B cell (primary cell): ENCODE data around the gene FXR1. TPM values are rescaled to one million over a fixed set of nuclear protein-coding genes. Genes with fewer than 3 reads are reported as not detected.

ENCODE experiments used
- ATAC-seq: fragments of 200-7000 bp; cut with Tn5 transposase; one replicate; pipeline ENCODE4 v1.10.0; 2021; ENCODE audit warnings: low read depth, mild to moderate bottlenecking, moderate number of reproducible peaks, moderate library complexity
- CTCF ChIA-PET: fragments of 350-600 bp; sonication (Branson Sonifier 250); formaldehyde crosslinking; loops from one replicate; lab custom pipeline; 2021; ENCODE audit warnings: antibody characterized with exemption, inconsistent platforms; lab: Charles Lee
- POLR2A ChIA-PET: fragments of 350-600 bp; sonication (Branson Sonifier 250); formaldehyde crosslinking; loops from one replicate; lab custom pipeline; 2021; ENCODE audit warnings: antibody characterized with exemption; lab: Charles Lee
- DNase-seq: peaks from one replicate; pipeline ENCODE4 v3.0.0; 2013
- H2AFZ ChIP-seq: 2 replicates; pipeline ENCODE4 v1.6.1; 2012; ENCODE audit warnings: mild to moderate bottlenecking, low read depth, low read length; ENCODE audit not compliant: insufficient read depth, poor library complexity, severe bottlenecking
- H3K27ac ChIP-seq, 2 donors: 1 replicate in 1 of 2; 2 replicates in 1 of 2; pipeline ENCODE4 v1.5.1; 2012 to 2013; ENCODE audit warnings: low read length in 2 of 2, mild to moderate bottlenecking in 2 of 2, moderate library complexity in 1 of 2
- H3K27me3 ChIP-seq, 4 experiments: fragments of 200-600 bp in 1 of 4; sonication (generic) in 1 of 4; replicated peaks in 1 of 4; 1 replicate in 2 of 4; 2 replicates in 2 of 4; pipeline versions ENCODE4 v1.6.1 to v1.7.0; 2013 to 2016; ENCODE audit warnings: low read length in 3 of 4, mild to moderate bottlenecking in 2 of 4, mixed read lengths in 1 of 4, moderate library complexity in 1 of 4; ENCODE audit not compliant: insufficient read depth in 4 of 4, control insufficient read depth in 3 of 4; ENCODE audit errors: control extremely low read depth in 1 of 4
- H3K36me3 ChIP-seq, 2 experiments: replicated peaks in 1 of 2; 1 replicate in 1 of 2; 2 replicates in 1 of 2; pipeline versions ENCODE4 v1.6.1 to v1.7.1; 2013; ENCODE audit warnings: low read length in 1 of 2; ENCODE audit not compliant: insufficient read depth in 2 of 2, control insufficient read depth in 1 of 2; ENCODE audit errors: control extremely low read depth in 1 of 2, extremely low read depth in 1 of 2
- H3K4me1 ChIP-seq, 2 donors: fragments of 200-600 bp in 1 of 2; sonication (generic) in 1 of 2; 1 replicate in 1 of 2; 2 replicates in 1 of 2; pipeline versions ENCODE4 v1.5.1 to v1.6.1; 2013 to 2017; ENCODE audit warnings: low read length in 2 of 2; ENCODE audit not compliant: control insufficient read depth in 2 of 2, insufficient read depth in 2 of 2
- H3K4me2 ChIP-seq: replicated peaks from 2 replicates; pipeline ENCODE3; 2012; ENCODE audit warnings: mild to moderate bottlenecking, low read depth, low read length; ENCODE audit not compliant: poor library complexity, severe bottlenecking
- H3K4me3 ChIP-seq, 5 experiments: fragments of 200-600 bp in 1 of 5; sonication (generic) in 1 of 5; 1 replicate in 3 of 5; 2 replicates in 2 of 5; pipeline versions ENCODE4 v1.5.1 to v1.7.0; 2011 to 2016; ENCODE audit warnings: low read length in 4 of 5, mild to moderate bottlenecking in 4 of 5, low read depth in 2 of 5, control low read depth in 1 of 5, moderate library complexity in 1 of 5; ENCODE audit not compliant: insufficient read depth in 1 of 5; ENCODE audit errors: control extremely low read depth in 1 of 5, extremely low read depth in 1 of 5
- H3K79me2 ChIP-seq: fragments of 200-600 bp; sonication (generic); one replicate; pipeline ENCODE4 v1.6.0; 2016; ENCODE audit warnings: low read length; ENCODE audit not compliant: control insufficient read depth, insufficient read depth
- H3K9ac ChIP-seq: fragments of 200-600 bp; sonication (generic); 2 replicates; pipeline ENCODE4 v1.6.1; 2017; ENCODE audit warnings: mild to moderate bottlenecking, low read length, moderate library complexity
- H3K9me3 ChIP-seq, 3 donors: one replicate each; pipeline versions ENCODE4 v1.6.1 to v1.7.1; 2013; ENCODE audit warnings: low read length in 2 of 3; ENCODE audit not compliant: control insufficient read depth in 2 of 3, insufficient read depth in 1 of 3; ENCODE audit errors: control extremely low read depth in 1 of 3
- H4K20me1 ChIP-seq: 2 replicates; pipeline ENCODE4 v1.6.0; 2012; ENCODE audit warnings: mild to moderate bottlenecking, low read length; ENCODE audit not compliant: insufficient read depth, control insufficient read depth, poor library complexity, severe bottlenecking
- H3K27ac Mint-ChIP-seq: one replicate; pipeline ENCODE4 v1.8.0; 2021; ENCODE audit warnings: mixed read lengths
- H3K27me3 Mint-ChIP-seq: one replicate; pipeline ENCODE4 v1.8.0; 2021; ENCODE audit warnings: mixed read lengths
- H3K4me1 Mint-ChIP-seq: one replicate; pipeline ENCODE4 v1.8.0; 2021; ENCODE audit warnings: mixed read lengths
- H3K4me3 Mint-ChIP-seq: one replicate; pipeline ENCODE4 v1.8.0; 2021; ENCODE audit warnings: mixed read lengths
- H3K9me3 Mint-ChIP-seq: one replicate; pipeline ENCODE4 v1.8.0; 2022; ENCODE audit warnings: mixed read lengths; ENCODE audit not compliant: insufficient read depth
- CTCF ChIP-seq: fragments of 200-600 bp; IDR thresholded peaks from one replicate; pipeline ENCODE4 v1.8.0; 2022; ENCODE audit warnings: antibody characterized with exemption, mild to moderate bottlenecking
- EZH2 ChIP-seq: IDR thresholded peaks from 2 replicates; pipeline ENCODE4 v1.6.1; 2012; ENCODE audit warnings: borderline replicate concordance, low read depth, mild to moderate bottlenecking, moderate library complexity, low read length; ENCODE audit not compliant: insufficient read depth, poor library complexity, severe bottlenecking
- WGBS: methylation state at CpG from one replicate; pipeline ENCODE4 v1.1.5; 2013; ENCODE audit warnings: missing lambda C conversion rate; ENCODE audit not compliant: insufficient coverage; 5-methylcytosine and 5-hydroxymethylcytosine counted together
- intact Hi-C: fragments of 100-400 bp; cut with micrococcal nuclease; formaldehyde crosslinking; loops from one replicate; pipeline ENCODE4 v1.10.0; 2022
- polyA plus RNA-seq: library from polyadenylated mRNA; depleted of rRNA; stranded (reverse); fragments of >200 nt; gene quantifications from 2 replicates; pipeline ENCODE4 v1.2.3, GENCODE V29; 2012
- total RNA-seq, 2 donors: library from RNA; stranded (reverse); fragments of 120-200 nt in 1 of 2; gene quantifications; 1 replicate in 1 of 2; 2 replicates in 1 of 2; pipeline versions ENCODE4 v1.2.3 to v1.2.4, GENCODE V29; 2013 to 2022

Gene FXR1
- total and polyA plus RNA-seq, 2 donors (not counting 1 experiment from before 2014, with no cell fraction given): 43.4 to 144 TPM

DNA sequence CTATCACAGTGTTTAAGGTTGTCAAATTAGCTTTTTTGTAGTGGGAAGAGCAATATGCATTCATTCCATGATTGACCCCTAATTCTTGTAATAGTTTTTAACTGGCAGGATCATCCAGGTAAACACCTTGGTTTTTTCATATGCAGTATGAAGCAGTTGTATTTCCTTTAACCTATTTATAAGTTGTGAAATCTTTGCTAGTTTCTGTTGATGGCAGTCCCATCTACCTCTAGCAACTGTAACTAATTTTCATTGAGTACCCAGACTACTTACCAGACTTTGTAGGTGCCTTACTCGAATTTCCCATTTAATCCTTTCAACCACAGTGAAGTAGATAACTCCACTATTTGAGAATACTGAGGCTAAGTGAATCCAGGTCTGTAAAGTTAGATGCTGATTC, 6.1 kb downstream of the FXR1 start:
- Mint-ChIP-seq H3K4me1 (peaks cover 60% of the 10 kb centered on the region), H3K27ac (no peak overlapping the region), H3K27me3 (no peaks in the 10 kb centered on the region), H3K4me3 (no peak overlapping the region), H3K9me3 (no peaks in the 10 kb centered on the region)
- Histone ChIP-seq H3K27me3 (no peaks in the 10 kb centered on the region), H3K9me3 (no peaks in the 10 kb centered on the region), H3K4me3 (no peak overlapping the region), H4K20me1 (peaks cover 74% of the 10 kb centered on the region), H3K79me2 (peaks cover 100% of the 10 kb centered on the region), H3K36me3 (peaks cover 3 to 20% of the 10 kb centered on the region in 2 experiments), H2AFZ (no peak overlapping the region), H3K9ac (no peak overlapping the region), H3K27ac (no peak overlapping the region), H3K4me1 (peaks cover 8 to 15% of the 10 kb centered on the region in 2 donors), H3K4me2 (no peak overlapping the region)
- WGBS: no CpG with 5 or more reads among the region's 1 CpG
- POLR2A ChIA-PET: interaction anchor here (0.7 kb wide), 1 partner anchor 16 kb away, joined by 3 read pairs; no protein-coding TSS in a partner anchor
- DNase-seq (no peak), ATAC-seq (no peak)
- intact Hi-C loops: no loop called here
- CTCF ChIA-PET: interaction anchor here (1.4 kb wide), 1 partner anchor 16 kb away, joined by 3 read pairs; no protein-coding TSS in a partner anchor
- no peak for TF ChIP-seq CTCF
- TF ChIP-seq EZH2: no peak

DNA sequence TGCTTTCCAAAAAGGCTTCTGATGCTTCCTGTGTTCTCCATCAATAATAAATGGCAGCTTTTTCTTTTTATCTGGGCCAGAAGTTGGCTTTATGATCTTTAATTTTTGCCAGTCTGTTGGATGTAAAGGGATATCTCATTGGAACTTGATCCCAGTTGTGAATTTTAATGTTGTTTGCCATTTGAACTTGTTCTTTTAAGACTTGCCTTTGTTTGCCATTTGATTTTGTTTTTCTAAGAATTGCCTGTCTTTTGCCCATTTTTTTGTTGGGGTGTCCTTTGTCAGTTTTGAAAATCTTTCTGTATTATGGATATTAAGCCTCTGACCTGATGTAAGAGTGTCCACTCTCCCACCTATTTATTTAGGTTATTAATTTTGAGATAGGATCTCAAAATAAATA, 9.8 kb downstream of the FXR1 start:
- TF ChIP-seq CTCF (no peak), EZH2 (no peak)
- H3K9ac ChIP-seq: no peak overlapping the region
- no peak overlapping the region for H2AFZ ChIP-seq
- ATAC-seq: no peak
- H3K4me2 ChIP-seq: no peak overlapping the region
- Mint-ChIP-seq H3K4me3 (no peak overlapping the region), H3K27me3 (no peaks in the 10 kb centered on the region), H3K27ac (no peak overlapping the region), H3K9me3 (no peaks in the 10 kb centered on the region), H3K4me1 (peaks cover 55% of the 10 kb centered on the region)
- POLR2A ChIA-PET: no interaction called here
- peaks cover 3 to 7% of the 10 kb centered on the region in 2 experiments for H3K36me3 ChIP-seq
- H3K9me3 ChIP-seq: no peaks in the 10 kb centered on the region
- peaks cover 100% of the 10 kb centered on the region for H3K79me2 ChIP-seq
- peaks cover 84% of the 10 kb centered on the region for H4K20me1 ChIP-seq
- H3K27me3 ChIP-seq: no peaks in the 10 kb centered on the region
- intact Hi-C loops: no loop called here
- H3K4me3 ChIP-seq: no peak overlapping the region
- no peak for DNase-seq
- CTCF ChIA-PET: no interaction called here
- peaks cover 7% of the 10 kb centered on the region in 2 donors for H3K4me1 ChIP-seq
- H3K27ac ChIP-seq: no peak overlapping the region
